IMR-90 (cell line): ENCODE measurements around the gene GPR152. TPM values are rescaled to one million over a fixed set of nuclear protein-coding genes. Genes with fewer than 3 reads are reported as not detected.

Experiments
- ATAC-seq: fragments of 200-7000 bp; cut with Tn5 transposase; 2 replicates; pipeline ENCODE4 v1.9.1; 2020; ENCODE audit warnings: low read depth, mild to moderate bottlenecking, moderate library complexity
- BruUV-seq: library from RNA; stranded (reverse); fragments of 400-500 nt; replicated peaks from 2 replicates; lab custom pipeline; 2021; lab: Mats Ljungman, UMichigan
- CTCF ChIA-PET: fragments of 300-600 bp; formaldehyde crosslinking; extraction: SDS; loops from one replicate; lab custom pipeline; 2021; ENCODE audit warnings: antibody characterized with exemption; lab: Yijun Ruan, JAX
- POLR2A ChIA-PET: fragments of 300-600 bp; sonication (Branson Sonifier 250); formaldehyde crosslinking; loops from one replicate; lab custom pipeline; 2022; ENCODE audit warnings: antibody characterized with exemption; ENCODE audit not compliant: unreplicated experiment; lab: Charles Lee
- DNase-seq: peaks from one replicate; pipeline ENCODE4 v3.0.0; 2013
- H2AFZ ChIP-seq: replicated peaks from 2 replicates; pipeline ENCODE3; 2013; ENCODE audit warnings: low read length, mild to moderate bottlenecking; ENCODE audit not compliant: poor library complexity
- H2AK5ac ChIP-seq: 2 replicates; pipeline ENCODE4 v1.6.1; 2013; ENCODE audit warnings: low read depth, low read length, inconsistent platforms
- H2AK9ac ChIP-seq: replicated peaks from 2 replicates; pipeline ENCODE3; 2013; ENCODE audit warnings: mild to moderate bottlenecking, low read depth, low read length, moderate library complexity; ENCODE audit not compliant: poor library complexity
- H2BK120ac ChIP-seq: 2 replicates; pipeline ENCODE4 v1.6.1; 2013; ENCODE audit warnings: low read depth, low read length, inconsistent platforms
- H2BK15ac ChIP-seq: 3 replicates; pipeline ENCODE4 v1.6.1; 2013; ENCODE audit warnings: low read depth, low read length, inconsistent platforms
- H2BK20ac ChIP-seq: 2 replicates; pipeline ENCODE4 v1.6.1; 2013; ENCODE audit warnings: low read depth, mild to moderate bottlenecking, inconsistent platforms, low read length, moderate library complexity
- H2BK5ac ChIP-seq: 2 replicates; pipeline ENCODE4 v1.6.1; 2013; ENCODE audit warnings: mild to moderate bottlenecking, low read depth, low read length, inconsistent platforms; ENCODE audit not compliant: poor library complexity, severe bottlenecking
- H3K14ac ChIP-seq: replicated peaks from 2 replicates; pipeline ENCODE4 v1.6.1; 2013; ENCODE audit warnings: low read depth, low read length, inconsistent platforms
- H3K18ac ChIP-seq: 2 replicates; pipeline ENCODE4 v1.6.1; 2013; ENCODE audit warnings: low read depth, low read length, control low read depth
- H3K23ac ChIP-seq: 2 replicates; pipeline ENCODE4 v1.6.1; 2013; ENCODE audit warnings: low read depth, low read length, inconsistent platforms
- H3K27ac ChIP-seq: 2 replicates; pipeline ENCODE4 v1.5.1; 2013; ENCODE audit warnings: mild to moderate bottlenecking, control low read depth, low read length; ENCODE audit not compliant: insufficient read depth
- H3K27me3 ChIP-seq: 2 replicates; pipeline ENCODE4 v1.6.1; 2013; ENCODE audit warnings: low read length; ENCODE audit not compliant: control insufficient read depth, insufficient read depth
- H3K36me3 ChIP-seq: 2 replicates; pipeline ENCODE4 v1.6.1; 2013; ENCODE audit warnings: low read length, mixed read lengths; ENCODE audit not compliant: control insufficient read depth, insufficient read depth
- H3K4ac ChIP-seq: 2 replicates; pipeline ENCODE4 v1.6.1; 2013; ENCODE audit warnings: low read depth, low read length, inconsistent platforms
- H3K4me1 ChIP-seq: 2 replicates; pipeline ENCODE4 v1.6.1; 2013; ENCODE audit warnings: low read length, mixed read lengths; ENCODE audit not compliant: control insufficient read depth, insufficient read depth
- H3K4me2 ChIP-seq: 2 replicates; pipeline ENCODE4 v1.6.1; 2013; ENCODE audit warnings: low read depth, mild to moderate bottlenecking, control low read depth, low read length, moderate library complexity
- H3K4me3 ChIP-seq: 2 replicates; pipeline ENCODE4 v1.5.1; 2013; ENCODE audit warnings: low read depth, mild to moderate bottlenecking, control low read depth, low read length, moderate library complexity; ENCODE audit not compliant: insufficient read depth
- H3K56ac ChIP-seq: 2 replicates; pipeline ENCODE4 v1.6.1; 2013; ENCODE audit warnings: low read length, inconsistent platforms; ENCODE audit not compliant: insufficient read depth; ENCODE audit errors: extremely low read depth
- H3K79me1 ChIP-seq, 2 experiments: 2 replicates each; pipeline ENCODE4 v1.6.1; 2013; ENCODE audit warnings: low read length in 2 of 2, inconsistent platforms in 1 of 2, low read depth in 1 of 2
- H3K9ac ChIP-seq: 2 replicates; pipeline ENCODE4 v1.6.1; 2013; ENCODE audit warnings: low read depth, low read length, control low read depth
- H3K9me1 ChIP-seq: 2 replicates; pipeline ENCODE4 v1.6.1; 2013; ENCODE audit warnings: low read length, inconsistent platforms; ENCODE audit not compliant: insufficient read depth
- H3K9me3 ChIP-seq: 2 replicates; pipeline ENCODE4 v1.6.1; 2013; ENCODE audit warnings: low read length; ENCODE audit not compliant: control insufficient read depth, insufficient read depth
- H4K20me1 ChIP-seq: 2 replicates; pipeline ENCODE4 v1.6.1; 2013; ENCODE audit warnings: low read length, inconsistent platforms; ENCODE audit not compliant: insufficient read depth
- H4K5ac ChIP-seq: 2 replicates; pipeline ENCODE4 v1.6.1; 2013; ENCODE audit warnings: mild to moderate bottlenecking, low read depth, low read length, control low read depth
- H4K8ac ChIP-seq, 2 experiments: 2 replicates each; pipeline ENCODE4 v1.6.1; 2013; ENCODE audit warnings: low read depth in 2 of 2, low read length in 2 of 2, control low read depth in 1 of 2, inconsistent platforms in 1 of 2
- H4K91ac ChIP-seq: 2 replicates; pipeline ENCODE4 v1.6.1; 2013; ENCODE audit warnings: low read depth, low read length, inconsistent platforms; ENCODE audit not compliant: insufficient read depth
- BHLHE40 ChIP-seq: fragments of 150-350 bp; IDR thresholded peaks from 2 replicates; pipeline ENCODE4 v1.6.1; 2016; ENCODE audit warnings: mild to moderate bottlenecking, low read depth, low read length
- CEBPB ChIP-seq: IDR thresholded peaks from 2 replicates; pipeline ENCODE4 v1.6.1; 2012; ENCODE audit warnings: low read depth, low read length, improper control_type of control experiment
- CHD1 ChIP-seq: IDR thresholded peaks from 2 replicates; pipeline ENCODE4 v1.6.1; 2012; ENCODE audit warnings: low read depth, low read length, improper control_type of control experiment
- FOS ChIP-seq: fragments of 150-350 bp; IDR thresholded peaks from 2 replicates; pipeline ENCODE4 v1.6.1; 2016; ENCODE audit warnings: low read depth, low read length
- MAFK ChIP-seq: IDR thresholded peaks from 2 replicates; pipeline ENCODE4 v1.6.1; 2012; ENCODE audit warnings: low read depth, low read length, improper control_type of control experiment
- MAZ ChIP-seq: IDR thresholded peaks from 2 replicates; pipeline ENCODE4 v1.6.1; 2012; ENCODE audit warnings: low read depth, mild to moderate bottlenecking, low read length, improper control_type of control experiment, moderate library complexity, borderline replicate concordance
- MXI1 ChIP-seq: IDR thresholded peaks from 2 replicates; pipeline ENCODE4 v1.6.1; 2012; ENCODE audit warnings: low read depth, mild to moderate bottlenecking, low read length, moderate library complexity, borderline replicate concordance
- NFE2L2 ChIP-seq: fragments of 150-350 bp; IDR thresholded peaks from 2 replicates; pipeline ENCODE4 v1.6.1; 2016; ENCODE audit warnings: low read depth, mild to moderate bottlenecking, low read length
- POLR2A ChIP-seq: IDR thresholded peaks from 2 replicates; pipeline ENCODE4 v1.6.1; 2012; ENCODE audit warnings: mild to moderate bottlenecking, low read depth, low read length
- RAD21 ChIP-seq: IDR thresholded peaks from 2 replicates; pipeline ENCODE4 v1.6.1; 2012; ENCODE audit warnings: low read length, improper control_type of control experiment
- RCOR1 ChIP-seq: IDR thresholded peaks from 2 replicates; pipeline ENCODE4 v1.6.1; 2012; ENCODE audit warnings: mild to moderate bottlenecking, low read length, improper control_type of control experiment; ENCODE audit not compliant: insufficient replicate concordance
- RFX5 ChIP-seq: IDR thresholded peaks from 2 replicates; pipeline ENCODE4 v1.8.0; 2012; ENCODE audit warnings: low read depth, mild to moderate bottlenecking, low read length, moderate library complexity
- SMC3 ChIP-seq: fragments of 150-350 bp; IDR thresholded peaks from 2 replicates; pipeline ENCODE4 v1.6.1; 2016; ENCODE audit warnings: low read depth, mild to moderate bottlenecking, antibody characterized with exemption, low read length, moderate library complexity
- WGBS, 2 experiments: methylation state at CpG; one replicate each; pipeline versions ENCODE4 v1.1.5 to v1.1.7; 2013; ENCODE audit warnings: missing lambda C conversion rate in 2 of 2; ENCODE audit not compliant: insufficient read length in 1 of 2; ENCODE audit errors: extremely low coverage in 2 of 2; 5-methylcytosine and 5-hydroxymethylcytosine counted together
- dilution Hi-C: fragments of 300-500 bp; cut with HindIII; formaldehyde crosslinking; loops from one replicate; pipeline ENCODE4 v1.14.3; 2018; ENCODE audit warnings: low sequenced_read_pairs; ENCODE audit not compliant: unreplicated experiment
- in situ Hi-C: fragments of 300-500 bp; cut with MboI; formaldehyde crosslinking; loops from 3 replicates; pipeline ENCODE4 v1.14.3; 2019; ENCODE audit warnings: low sequenced_read_pairs, inconsistent platforms, mixed read lengths
- intact Hi-C: fragments of 100-400 bp; cut with micrococcal nuclease; formaldehyde crosslinking; loops from 2 replicates; pipeline ENCODE4 v1.10.0; 2022
- polyA plus RNA-seq, 3 experiments: library from polyadenylated mRNA; depleted of rRNA; stranded (reverse); fragments of >200 nt; gene quantifications; 2 replicates each; pipeline ENCODE4 v1.2.3, GENCODE V29; 2012; ENCODE audit warnings: low replicate concordance in 1 of 3
- total RNA-seq: library from RNA; depleted of rRNA; stranded (reverse); fragments of >200 nt; gene quantifications from 2 replicates; pipeline ENCODE4 v1.2.3, GENCODE V29; 2012
- TF ChIP-seq, protein P1 (sequence below): fragments of 150-350 bp; IDR thresholded peaks from 2 replicates; pipeline ENCODE4 v1.6.1; 2016; ENCODE audit warnings: low read depth, mild to moderate bottlenecking, low read length, moderate library complexity, borderline replicate concordance
- TF ChIP-seq, protein P2 (sequence below): conservative IDR thresholded peaks from 2 replicates; pipeline ENCODE4 v1.5.1; 2012; ENCODE audit warnings: mild to moderate bottlenecking, low read depth, low read length, improper control_type of control experiment
- TF ChIP-seq, protein P3 (sequence below): fragments of 150-350 bp; IDR thresholded peaks from 2 replicates; pipeline ENCODE4 v1.6.1; 2017; ENCODE audit warnings: mild to moderate bottlenecking, antibody characterized with exemption, low read length, low read depth

GPR152 gene
- total and polyA plus RNA-seq, 2 of the 4 experiments (the other 2 are of a cell fraction), result not detected

DNA sequence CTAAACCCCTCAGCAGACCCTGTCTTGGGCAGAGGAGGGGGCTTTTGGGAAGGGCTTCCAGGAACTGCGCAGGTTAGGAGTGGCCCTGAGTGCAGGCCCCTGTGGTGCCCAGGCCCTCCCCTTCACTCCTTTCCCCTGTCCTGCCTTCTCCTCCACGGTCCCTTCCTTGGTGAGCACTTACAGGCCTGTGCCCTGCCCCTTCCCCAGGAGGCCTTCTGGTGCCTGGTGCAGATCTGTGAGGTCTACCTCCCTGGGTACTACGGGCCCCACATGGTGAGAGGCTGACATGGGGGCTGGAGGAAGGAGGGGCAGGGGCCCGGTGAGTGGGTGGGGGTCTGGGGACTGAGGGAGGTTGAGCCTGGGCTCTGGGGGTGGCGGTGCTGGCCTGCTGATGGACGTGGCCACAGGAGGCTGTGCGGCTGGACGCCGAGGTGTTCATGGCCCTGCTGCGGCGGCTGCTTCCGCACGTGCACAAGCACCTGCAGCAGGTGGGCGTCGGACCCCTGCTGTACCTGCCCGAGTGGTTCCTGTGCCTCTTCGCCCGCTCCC is 46.0 kb downstream of the GPR152 start:
- H3K4me2 ChIP-seq, result no peak overlapping the region
- H2BK120ac ChIP-seq, result no peak overlapping the region
- no peak for ATAC-seq
- no peak overlapping the region for H4K5ac ChIP-seq
- H4K20me1 ChIP-seq, result no peaks in the 10 kb centered on the region
- H3K23ac ChIP-seq, result no peak overlapping the region
- H2BK15ac ChIP-seq, result no peak overlapping the region
- H2AK9ac ChIP-seq, result peak overlapping the region; percentile 65
- intact Hi-C loops (no loop called here), in situ Hi-C loops (no loop called here), dilution Hi-C loops (no loop called here)
- no peak overlapping the region for H2AFZ ChIP-seq
- no peak overlapping the region for H3K9ac ChIP-seq
- H4K8ac ChIP-seq, result no peak overlapping the region
- no peak for TF ChIP-seq MAZ
- TF ChIP-seq, protein P1, sequence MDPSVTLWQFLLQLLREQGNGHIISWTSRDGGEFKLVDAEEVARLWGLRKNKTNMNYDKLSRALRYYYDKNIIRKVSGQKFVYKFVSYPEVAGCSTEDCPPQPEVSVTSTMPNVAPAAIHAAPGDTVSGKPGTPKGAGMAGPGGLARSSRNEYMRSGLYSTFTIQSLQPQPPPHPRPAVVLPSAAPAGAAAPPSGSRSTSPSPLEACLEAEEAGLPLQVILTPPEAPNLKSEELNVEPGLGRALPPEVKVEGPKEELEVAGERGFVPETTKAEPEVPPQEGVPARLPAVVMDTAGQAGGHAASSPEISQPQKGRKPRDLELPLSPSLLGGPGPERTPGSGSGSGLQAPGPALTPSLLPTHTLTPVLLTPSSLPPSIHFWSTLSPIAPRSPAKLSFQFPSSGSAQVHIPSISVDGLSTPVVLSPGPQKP, result no peak
- TF ChIP-seq NFE2L2, result no peak
- no peak for TF ChIP-seq MXI1
- TF ChIP-seq BHLHE40, result no peak
- no peak for TF ChIP-seq CEBPB
- no peak for TF ChIP-seq RCOR1
- TF ChIP-seq MAFK, result no peak
- TF ChIP-seq CHD1, result no peak
- TF ChIP-seq, protein P2, sequence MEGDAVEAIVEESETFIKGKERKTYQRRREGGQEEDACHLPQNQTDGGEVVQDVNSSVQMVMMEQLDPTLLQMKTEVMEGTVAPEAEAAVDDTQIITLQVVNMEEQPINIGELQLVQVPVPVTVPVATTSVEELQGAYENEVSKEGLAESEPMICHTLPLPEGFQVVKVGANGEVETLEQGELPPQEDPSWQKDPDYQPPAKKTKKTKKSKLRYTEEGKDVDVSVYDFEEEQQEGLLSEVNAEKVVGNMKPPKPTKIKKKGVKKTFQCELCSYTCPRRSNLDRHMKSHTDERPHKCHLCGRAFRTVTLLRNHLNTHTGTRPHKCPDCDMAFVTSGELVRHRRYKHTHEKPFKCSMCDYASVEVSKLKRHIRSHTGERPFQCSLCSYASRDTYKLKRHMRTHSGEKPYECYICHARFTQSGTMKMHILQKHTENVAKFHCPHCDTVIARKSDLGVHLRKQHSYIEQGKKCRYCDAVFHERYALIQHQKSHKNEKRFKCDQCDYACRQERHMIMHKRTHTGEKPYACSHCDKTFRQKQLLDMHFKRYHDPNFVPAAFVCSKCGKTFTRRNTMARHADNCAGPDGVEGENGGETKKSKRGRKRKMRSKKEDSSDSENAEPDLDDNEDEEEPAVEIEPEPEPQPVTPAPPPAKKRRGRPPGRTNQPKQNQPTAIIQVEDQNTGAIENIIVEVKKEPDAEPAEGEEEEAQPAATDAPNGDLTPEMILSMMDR, result no peak
- TF ChIP-seq, protein P3, sequence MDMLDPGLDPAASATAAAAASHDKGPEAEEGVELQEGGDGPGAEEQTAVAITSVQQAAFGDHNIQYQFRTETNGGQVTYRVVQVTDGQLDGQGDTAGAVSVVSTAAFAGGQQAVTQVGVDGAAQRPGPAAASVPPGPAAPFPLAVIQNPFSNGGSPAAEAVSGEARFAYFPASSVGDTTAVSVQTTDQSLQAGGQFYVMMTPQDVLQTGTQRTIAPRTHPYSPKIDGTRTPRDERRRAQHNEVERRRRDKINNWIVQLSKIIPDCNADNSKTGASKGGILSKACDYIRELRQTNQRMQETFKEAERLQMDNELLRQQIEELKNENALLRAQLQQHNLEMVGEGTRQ, result no peak
- TF ChIP-seq SMC3, result no peak
- no peak for TF ChIP-seq RFX5
- no peak for TF ChIP-seq POLR2A
- no peak for TF ChIP-seq FOS
- TF ChIP-seq RAD21, result no peak
- no peaks in the 10 kb centered on the region for H3K79me1 ChIP-seq
- DNase-seq, result no peak
- H2BK5ac ChIP-seq, result no peak overlapping the region
- H2BK20ac ChIP-seq, result no peak overlapping the region
- peaks cover 39% of the 10 kb centered on the region for H3K27me3 ChIP-seq
- no peak overlapping the region for H3K27ac ChIP-seq
- no peaks in the 10 kb centered on the region for H3K9me3 ChIP-seq
- no CpG with 5 or more reads among the region's 18 CpGs for WGBS, 2 experiments
- no peak overlapping the region for H4K91ac ChIP-seq
- ChIA-PET POLR2A (interaction anchor here (0.6 kb wide), 2 partner anchors 31 to 108 kb away, joined by 6 to 12 read pairs; partner anchors contain the start of gene PTPRCAP), CTCF (interaction anchor here (0.6 kb wide), 1 partner anchor 12 kb away, joined by 4 read pairs; no protein-coding TSS in a partner anchor)
- no peaks in the 10 kb centered on the region for H3K36me3 ChIP-seq
- H3K14ac ChIP-seq, result no peak overlapping the region
- H3K9me1 ChIP-seq, result no peaks in the 10 kb centered on the region
- no peak overlapping the region for H3K4ac ChIP-seq
- no peak overlapping the region for H3K18ac ChIP-seq
- H3K4me1 ChIP-seq, result peaks cover 3% of the 10 kb centered on the region
- no peak overlapping the region for H3K56ac ChIP-seq
- H3K4me3 ChIP-seq, result no peak overlapping the region
- BruUV-seq, result no TSS peak
- H2AK5ac ChIP-seq, result no peak overlapping the region
